HG03520 (cell line): ENCODE measurements around the gene ARHGAP15.

ENCODE experiments used
- ATAC-seq: cut with Tn5 transposase; IDR thresholded peaks from one replicate; pipeline ENCODE4 v1.9.1; 2021; ENCODE audit warnings: mild to moderate bottlenecking, moderate library complexity; ENCODE audit not compliant: unreplicated experiment

Gene ARHGAP15

GRCh38 chr2:143475041-143475776, 346.0 kb downstream of the ARHGAP15 start:
- ATAC-seq = no peak

DNA sequence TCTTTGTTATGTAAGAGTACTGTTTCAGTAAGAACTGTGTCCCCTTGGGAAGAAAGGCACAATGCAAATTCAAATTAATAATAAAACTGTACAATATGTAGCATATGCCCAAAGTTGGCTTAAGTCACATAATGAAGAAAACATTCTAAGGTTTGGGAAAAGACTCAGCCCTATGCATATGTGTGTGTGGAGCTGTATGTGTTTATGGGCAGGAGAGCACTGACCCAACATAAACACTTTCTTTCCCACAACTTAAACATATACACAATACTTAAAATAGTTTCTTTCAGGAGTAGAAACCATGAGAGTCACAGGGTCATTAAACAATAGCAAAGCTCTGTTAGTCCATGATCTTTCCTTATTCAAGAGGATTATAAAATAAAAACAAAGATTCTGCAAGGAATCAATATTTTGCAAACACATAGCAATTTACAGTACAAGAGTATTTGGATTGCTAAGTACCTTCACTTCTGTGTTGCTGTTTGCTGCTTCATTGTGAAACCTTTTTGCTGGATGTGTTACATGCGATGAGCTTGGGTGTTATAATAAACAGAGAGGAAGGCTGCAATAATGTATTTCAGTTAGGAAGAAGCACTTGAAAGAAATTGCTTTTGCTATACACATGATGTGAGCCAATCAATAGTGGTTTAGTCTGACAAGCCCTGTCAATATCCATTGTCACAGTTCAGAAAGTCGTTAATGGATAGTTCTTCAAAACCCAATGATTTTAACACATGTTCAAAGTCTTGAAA, 347.3 kb downstream of the ARHGAP15 start:
- no peak for ATAC-seq

GRCh38 chr2:143477714-143478443, 348.7 kb downstream of the ARHGAP15 start:
- ATAC-seq = no peak

DNA sequence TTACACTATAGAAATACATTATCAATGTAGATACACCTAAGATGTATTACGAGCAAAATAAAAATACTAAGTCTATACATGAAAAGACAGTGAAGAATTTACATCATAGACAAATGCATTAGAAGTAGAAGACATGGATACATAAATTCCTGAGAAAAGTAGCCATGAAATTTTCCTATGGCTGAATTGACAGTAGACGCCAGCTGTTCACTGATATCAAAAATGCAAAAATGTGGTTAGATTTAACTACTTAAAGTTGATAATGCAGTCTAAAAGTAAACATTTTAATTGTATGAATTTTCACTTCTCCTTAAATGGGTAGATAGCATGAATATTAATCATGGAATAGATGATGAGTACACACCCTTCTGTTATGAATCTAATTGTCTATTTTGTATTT, 350.9 kb downstream of the ARHGAP15 start:
- no peak for ATAC-seq

- no peak for ATAC-seq
These were observed 351.5 kb downstream of the ARHGAP15 start for GRCh38 chr2:143480601-143481236.

DNA sequence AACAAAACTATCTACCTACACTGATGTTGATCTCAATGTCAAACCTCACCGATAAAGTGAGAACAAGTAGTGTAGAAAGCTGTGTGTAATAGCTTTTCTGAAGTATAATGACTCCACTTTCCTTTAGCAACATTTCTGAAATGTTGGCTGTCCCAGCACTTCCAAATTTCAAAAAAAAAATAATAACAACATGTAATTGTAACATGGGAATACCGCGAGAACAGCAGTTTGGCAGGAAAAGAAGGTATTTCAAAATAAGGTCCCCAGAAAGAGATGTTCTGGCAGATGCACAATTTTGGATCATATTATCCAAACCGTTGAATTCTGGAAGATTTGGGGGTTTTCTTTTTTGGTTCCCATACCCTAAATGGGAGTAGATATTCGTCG, 352.0 kb downstream of the ARHGAP15 start:
- ATAC-seq = no peak

GRCh38 chr2:143481733-143482132, 352.5 kb downstream of the ARHGAP15 start:
- ATAC-seq = no peak

GRCh38 chr2:143482316-143482715, 353.1 kb downstream of the ARHGAP15 start:
- no peak for ATAC-seq

DNA sequence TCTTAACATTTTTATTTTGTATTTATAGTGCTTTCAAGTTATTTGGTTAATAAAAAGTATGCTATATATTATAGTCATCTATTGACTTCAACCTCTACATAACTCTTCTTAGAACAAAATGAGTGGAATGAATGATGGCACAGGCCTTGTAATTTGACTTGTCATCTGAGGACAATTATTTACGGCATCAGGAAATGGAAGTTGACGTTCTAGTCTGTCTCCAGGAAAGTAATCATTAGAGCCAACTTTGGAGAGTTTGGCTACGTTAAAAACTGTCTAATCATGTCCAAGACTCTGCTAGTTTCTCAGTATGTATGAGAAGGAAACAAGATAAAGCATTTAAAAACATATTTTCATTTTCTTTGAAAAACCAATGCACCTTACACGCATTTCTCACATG, 353.6 kb downstream of the ARHGAP15 start:
- ATAC-seq = no peak

DNA sequence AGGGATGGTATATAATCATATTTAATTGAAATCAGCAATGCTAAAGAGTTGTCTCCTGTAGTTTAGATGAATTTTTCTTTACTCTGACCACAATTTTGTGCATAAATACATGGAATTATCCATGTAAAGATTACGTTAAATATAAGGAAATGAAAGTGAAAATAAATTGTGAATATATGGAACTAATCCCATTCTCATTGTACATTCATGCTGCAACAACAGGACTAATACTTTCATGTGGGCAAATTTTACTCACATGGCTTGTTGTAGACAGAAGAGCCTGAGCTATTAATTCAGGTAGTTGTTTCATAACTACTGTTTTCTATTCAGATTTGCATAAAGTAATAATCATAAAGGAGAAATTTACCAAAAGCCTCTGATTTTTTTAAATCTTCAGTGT, 357.8 kb downstream of the ARHGAP15 start:
- ATAC-seq = no peak

DNA sequence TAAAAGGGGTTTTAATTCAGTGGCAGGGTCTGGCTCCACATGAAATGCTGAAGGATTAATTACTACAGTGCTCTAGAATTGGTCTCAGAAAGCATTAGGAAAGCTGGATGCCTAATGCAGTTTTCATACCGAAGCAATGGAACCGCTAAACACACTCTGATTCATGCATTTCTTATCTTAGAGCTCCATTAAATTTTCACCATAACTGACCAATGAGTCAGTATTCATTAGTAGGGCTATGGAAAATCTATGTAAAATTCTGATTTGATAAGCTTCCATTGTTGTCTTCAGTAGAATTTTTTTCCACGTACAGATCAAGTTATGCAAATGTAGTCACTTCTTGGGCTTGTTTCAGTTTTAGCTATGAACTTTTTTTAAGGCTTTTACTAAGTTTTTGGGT, 359.9 kb downstream of the ARHGAP15 start:
- ATAC-seq = no peak

- ATAC-seq = no peak
These were observed 361.9 kb downstream of the ARHGAP15 start for GRCh38 chr2:143491131-143491530.

GRCh38 chr2:143493339-143493738, 364.1 kb downstream of the ARHGAP15 start:
- ATAC-seq = no peak

- ATAC-seq = no peak
These were observed 368.5 kb downstream of the ARHGAP15 start for GRCh38 chr2:143497726-143498125.

- ATAC-seq = no peak
These were observed 369.3 kb downstream of the ARHGAP15 start for GRCh38 chr2:143498496-143498895.

GRCh38 chr2:143499061-143499460, 369.8 kb downstream of the ARHGAP15 start:
- ATAC-seq = no peak

DNA sequence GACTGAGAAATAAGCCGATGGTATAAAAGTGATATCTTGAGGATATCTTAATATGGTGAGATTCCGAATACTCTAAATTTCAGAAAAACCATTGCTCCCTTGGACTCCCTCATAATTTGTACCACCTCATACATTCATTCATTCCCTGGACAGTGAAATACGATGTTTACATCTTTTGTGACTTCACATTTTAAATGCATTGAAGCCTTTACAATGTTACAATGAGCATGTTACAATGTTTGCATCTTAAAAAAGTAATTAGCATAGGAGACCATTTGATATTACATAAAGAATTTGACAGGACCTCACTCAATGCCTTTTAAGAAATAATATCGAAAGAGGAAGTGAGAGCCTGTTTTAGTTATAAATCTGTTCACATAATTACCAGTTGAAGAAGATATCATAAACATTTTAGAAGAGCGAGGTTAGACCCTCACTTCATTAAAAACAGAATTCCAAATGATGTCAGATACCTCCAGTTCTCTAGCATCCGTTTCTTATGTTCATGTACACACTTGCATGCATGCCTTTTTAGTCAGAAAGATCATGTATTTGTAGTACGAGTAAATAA, 372.0 kb downstream of the ARHGAP15 start:
- no peak for ATAC-seq

DNA sequence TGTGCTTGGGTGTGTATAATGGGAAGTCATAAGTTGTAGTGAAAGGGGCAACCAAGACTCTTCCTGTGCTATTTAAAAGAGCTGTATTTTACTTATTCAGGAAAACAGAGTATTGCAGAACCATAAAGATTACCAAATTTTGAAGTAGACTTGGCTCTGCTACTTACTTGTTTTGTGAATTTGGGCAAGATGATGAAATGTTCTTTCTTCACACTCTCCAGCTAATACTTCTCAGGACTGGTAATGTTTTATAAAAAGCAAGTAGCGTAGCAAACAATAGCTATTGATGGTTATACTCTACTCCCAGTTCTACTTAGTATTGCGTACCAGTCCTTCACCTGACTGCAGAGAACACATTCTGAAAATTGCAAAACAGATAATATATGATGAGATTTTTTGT, 374.1 kb downstream of the ARHGAP15 start:
- ATAC-seq = no peak

- ATAC-seq = no peak
These were observed 375.2 kb downstream of the ARHGAP15 start for GRCh38 chr2:143504397-143504796.

- ATAC-seq = no peak
These were observed 376.3 kb downstream of the ARHGAP15 start for GRCh38 chr2:143505542-143505941.

DNA sequence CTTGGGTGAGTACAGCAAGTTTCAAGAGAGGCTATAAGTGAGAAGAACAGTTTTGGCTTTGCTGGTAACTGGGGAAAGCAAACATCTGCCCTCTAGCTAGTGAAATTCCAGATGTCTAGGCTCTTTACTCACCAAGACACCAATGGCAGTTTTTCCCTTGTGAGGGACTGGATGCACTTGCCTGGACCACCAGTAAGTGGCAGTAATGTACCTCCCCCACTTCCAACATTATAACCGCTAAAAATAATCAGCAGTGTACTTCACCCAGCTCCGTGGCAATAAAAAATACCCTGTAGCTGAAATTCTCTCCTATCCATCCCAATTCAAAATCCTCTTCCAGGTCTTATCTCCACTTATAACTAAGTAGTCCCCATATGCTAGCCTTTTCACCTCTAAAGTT, 383.9 kb downstream of the ARHGAP15 start:
- peak; percentile 72 for ATAC-seq
